HCT116 (cell line): ENCODE data around the gene SPEN.

Experiments used
- CTCF ChIP-seq, 3 experiments: fragments of 200-600 bp in 1 of 3; sonication (generic) in 1 of 3; IDR thresholded peaks in 2 of 3; conservative IDR thresholded peaks in 1 of 3; 2 replicates each; pipeline ENCODE4 v1.5.1; 2012 to 2017; ENCODE audit warnings: low read depth in 2 of 3, low read length in 2 of 3, antibody characterized with exemption in 1 of 3, borderline replicate concordance in 1 of 3, control low read depth in 1 of 3, mild to moderate bottlenecking in 1 of 3, mixed read lengths in 1 of 3, mixed run types in 1 of 3, moderate library complexity in 1 of 3; ENCODE audit not compliant: insufficient read depth in 1 of 3
- EZH2 ChIP-seq: fragments of 200-600 bp; sonication (generic); IDR thresholded peaks from 2 replicates; pipeline ENCODE4 v1.6.1; 2017; ENCODE audit warnings: antibody characterized with exemption, mixed run types
- EZH2phosphoT487 ChIP-seq: fragments of 200-600 bp; IDR thresholded peaks from 2 replicates; pipeline ENCODE4 v1.6.1; 2018; ENCODE audit warnings: antibody characterized with exemption, borderline replicate concordance
- POLR2A ChIP-seq: IDR thresholded peaks from 2 replicates; pipeline ENCODE4 v1.7.0; 2011; ENCODE audit warnings: borderline replicate concordance; ENCODE audit not compliant: insufficient read depth, insufficient read length; ENCODE audit errors: extremely low read depth
- POLR2AphosphoS5 ChIP-seq: IDR thresholded peaks from 2 replicates; pipeline ENCODE4 v1.6.1; 2011; ENCODE audit warnings: mild to moderate bottlenecking, low read depth, low read length, moderate library complexity
- SP1 ChIP-seq: IDR thresholded peaks from 2 replicates; pipeline ENCODE4 v1.6.1; 2012; ENCODE audit warnings: low read depth
- SRF ChIP-seq: IDR thresholded peaks from 2 replicates; pipeline ENCODE4 v1.6.1; 2012; ENCODE audit warnings: low read depth
- TF ChIP-seq, protein P1 (sequence below): IDR thresholded peaks from 2 replicates; pipeline ENCODE4 v1.6.1; 2011; ENCODE audit warnings: mild to moderate bottlenecking, low read length, moderate library complexity; ENCODE audit not compliant: insufficient replicate concordance; ENCODE audit errors: extremely low read depth
- TF ChIP-seq, protein P2 (sequence below): IDR thresholded peaks from 2 replicates; pipeline ENCODE4 v1.6.1; 2012
- TF ChIP-seq, protein P3 (sequence below): IDR thresholded peaks from 2 replicates; pipeline ENCODE4 v1.6.1; 2012; ENCODE audit warnings: low read depth

GRCh38 chr1:15803380-15803779, 44.1 kb upstream of the SPEN start:
- TF ChIP-seq EZH2phosphoT487 (no peak), CTCF (IDR thresholded peaks at IDR 0.05 in 2 of 3, conservative IDR thresholded peaks at IDR 0.05 in 1 of 3; ENCODE audit: borderline replicate concordance in 1 of 3, insufficient read depth in 1 of 3, low read depth in 2 of 3, low read length in 2 of 3) (peak in 2 of 3 experiments; percentile 53 to 59; a peak in 4 of 6 replicates), POLR2AphosphoS5 (no peak), POLR2A (no peak), SRF (no peak), SP1 (no peak), EZH2 (no peak)
- TF ChIP-seq, protein P1, sequence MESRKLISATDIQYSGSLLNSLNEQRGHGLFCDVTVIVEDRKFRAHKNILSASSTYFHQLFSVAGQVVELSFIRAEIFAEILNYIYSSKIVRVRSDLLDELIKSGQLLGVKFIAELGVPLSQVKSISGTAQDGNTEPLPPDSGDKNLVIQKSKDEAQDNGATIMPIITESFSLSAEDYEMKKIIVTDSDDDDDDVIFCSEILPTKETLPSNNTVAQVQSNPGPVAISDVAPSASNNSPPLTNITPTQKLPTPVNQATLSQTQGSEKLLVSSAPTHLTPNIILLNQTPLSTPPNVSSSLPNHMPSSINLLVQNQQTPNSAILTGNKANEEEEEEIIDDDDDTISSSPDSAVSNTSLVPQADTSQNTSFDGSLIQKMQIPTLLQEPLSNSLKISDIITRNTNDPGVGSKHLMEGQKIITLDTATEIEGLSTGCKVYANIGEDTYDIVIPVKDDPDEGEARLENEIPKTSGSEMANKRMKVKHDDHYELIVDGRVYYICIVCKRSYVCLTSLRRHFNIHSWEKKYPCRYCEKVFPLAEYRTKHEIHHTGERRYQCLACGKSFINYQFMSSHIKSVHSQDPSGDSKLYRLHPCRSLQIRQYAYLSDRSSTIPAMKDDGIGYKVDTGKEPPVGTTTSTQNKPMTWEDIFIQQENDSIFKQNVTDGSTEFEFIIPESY = no peak
- TF ChIP-seq, protein P2, sequence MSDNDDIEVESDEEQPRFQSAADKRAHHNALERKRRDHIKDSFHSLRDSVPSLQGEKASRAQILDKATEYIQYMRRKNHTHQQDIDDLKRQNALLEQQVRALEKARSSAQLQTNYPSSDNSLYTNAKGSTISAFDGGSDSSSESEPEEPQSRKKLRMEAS = no peak
- TF ChIP-seq, protein P3, sequence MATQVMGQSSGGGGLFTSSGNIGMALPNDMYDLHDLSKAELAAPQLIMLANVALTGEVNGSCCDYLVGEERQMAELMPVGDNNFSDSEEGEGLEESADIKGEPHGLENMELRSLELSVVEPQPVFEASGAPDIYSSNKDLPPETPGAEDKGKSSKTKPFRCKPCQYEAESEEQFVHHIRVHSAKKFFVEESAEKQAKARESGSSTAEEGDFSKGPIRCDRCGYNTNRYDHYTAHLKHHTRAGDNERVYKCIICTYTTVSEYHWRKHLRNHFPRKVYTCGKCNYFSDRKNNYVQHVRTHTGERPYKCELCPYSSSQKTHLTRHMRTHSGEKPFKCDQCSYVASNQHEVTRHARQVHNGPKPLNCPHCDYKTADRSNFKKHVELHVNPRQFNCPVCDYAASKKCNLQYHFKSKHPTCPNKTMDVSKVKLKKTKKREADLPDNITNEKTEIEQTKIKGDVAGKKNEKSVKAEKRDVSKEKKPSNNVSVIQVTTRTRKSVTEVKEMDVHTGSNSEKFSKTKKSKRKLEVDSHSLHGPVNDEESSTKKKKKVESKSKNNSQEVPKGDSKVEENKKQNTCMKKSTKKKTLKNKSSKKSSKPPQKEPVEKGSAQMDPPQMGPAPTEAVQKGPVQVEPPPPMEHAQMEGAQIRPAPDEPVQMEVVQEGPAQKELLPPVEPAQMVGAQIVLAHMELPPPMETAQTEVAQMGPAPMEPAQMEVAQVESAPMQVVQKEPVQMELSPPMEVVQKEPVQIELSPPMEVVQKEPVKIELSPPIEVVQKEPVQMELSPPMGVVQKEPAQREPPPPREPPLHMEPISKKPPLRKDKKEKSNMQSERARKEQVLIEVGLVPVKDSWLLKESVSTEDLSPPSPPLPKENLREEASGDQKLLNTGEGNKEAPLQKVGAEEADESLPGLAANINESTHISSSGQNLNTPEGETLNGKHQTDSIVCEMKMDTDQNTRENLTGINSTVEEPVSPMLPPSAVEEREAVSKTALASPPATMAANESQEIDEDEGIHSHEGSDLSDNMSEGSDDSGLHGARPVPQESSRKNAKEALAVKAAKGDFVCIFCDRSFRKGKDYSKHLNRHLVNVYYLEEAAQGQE = no peak
